Measurements from ENCODE around the gene CRYL1. TPM values are rescaled to one million over a fixed set of nuclear protein-coding genes. Genes with fewer than 3 reads are reported as not detected.

Gene CRYL1
- polyA plus RNA-seq, 1 of the 3 experiments (the other 2 are of a cell fraction) = 34.8 TPM

GRCh38 chr13:20397896-20398295 is 127.8 kb downstream of the CRYL1 start:
- ChIA-PET CTCF (no interaction called here), POLR2A (no interaction called here)
- H3F3A ChIP-seq (replicated peaks; ENCODE audit: insufficient read depth) = peaks cover 8% of the 10 kb centered on the region
- H3K79me2 ChIP-seq (ENCODE audit: insufficient read depth) = no peaks in the 10 kb centered on the region
- H3K9me2 ChIP-seq = no peaks in the 10 kb centered on the region
- TF ChIP-seq GABPA (IDR thresholded peaks at IDR 0.05; ENCODE audit: low read depth) (no peak), FOSL2 (IDR thresholded peaks at IDR 0.05; ENCODE audit: borderline replicate concordance, low read depth) (no peak), NRF1 (IDR thresholded peaks at IDR 0.05; ENCODE audit: low read depth, low read length) (no peak)
- no peak overlapping the region for H3K4me2 ChIP-seq
- H3K9me3 ChIP-seq = no peaks in the 10 kb centered on the region
- H3K4me3 ChIP-seq (ENCODE audit: low read depth in 2 of 2, low read length in 1 of 2) = no peak overlapping the region
- peaks cover 0 to 9% of the 10 kb centered on the region in 2 experiments; a peak in 1 of 4 replicates for H3K4me1 ChIP-seq (ENCODE audit: control insufficient read depth in 1 of 2, insufficient read depth in 2 of 2, low read depth in 1 of 2, low read length in 1 of 2)
- DNase-seq = no peak
- no peaks in the 10 kb centered on the region for H3K27me3 ChIP-seq (ENCODE audit: insufficient read depth)
- no peaks in the 10 kb centered on the region for H3K36me3 ChIP-seq (replicated peaks in 1 of 2; ENCODE audit: control insufficient read depth in 1 of 2, insufficient read depth in 2 of 2, low read length in 1 of 2)
- WGBS (ENCODE audit: low lambda C conversion rate) = no CpG with 5 or more reads among the region's 5 CpGs
- H4K20me1 ChIP-seq (ENCODE audit: insufficient read depth) = no peaks in the 10 kb centered on the region
- H3K9ac ChIP-seq = no peak overlapping the region
- no peak overlapping the region for H3K27ac ChIP-seq (ENCODE audit: low read depth in 2 of 2, low read length in 1 of 2)
- no peak overlapping the region for H2AFZ ChIP-seq (ENCODE audit: low read depth)

DNA sequence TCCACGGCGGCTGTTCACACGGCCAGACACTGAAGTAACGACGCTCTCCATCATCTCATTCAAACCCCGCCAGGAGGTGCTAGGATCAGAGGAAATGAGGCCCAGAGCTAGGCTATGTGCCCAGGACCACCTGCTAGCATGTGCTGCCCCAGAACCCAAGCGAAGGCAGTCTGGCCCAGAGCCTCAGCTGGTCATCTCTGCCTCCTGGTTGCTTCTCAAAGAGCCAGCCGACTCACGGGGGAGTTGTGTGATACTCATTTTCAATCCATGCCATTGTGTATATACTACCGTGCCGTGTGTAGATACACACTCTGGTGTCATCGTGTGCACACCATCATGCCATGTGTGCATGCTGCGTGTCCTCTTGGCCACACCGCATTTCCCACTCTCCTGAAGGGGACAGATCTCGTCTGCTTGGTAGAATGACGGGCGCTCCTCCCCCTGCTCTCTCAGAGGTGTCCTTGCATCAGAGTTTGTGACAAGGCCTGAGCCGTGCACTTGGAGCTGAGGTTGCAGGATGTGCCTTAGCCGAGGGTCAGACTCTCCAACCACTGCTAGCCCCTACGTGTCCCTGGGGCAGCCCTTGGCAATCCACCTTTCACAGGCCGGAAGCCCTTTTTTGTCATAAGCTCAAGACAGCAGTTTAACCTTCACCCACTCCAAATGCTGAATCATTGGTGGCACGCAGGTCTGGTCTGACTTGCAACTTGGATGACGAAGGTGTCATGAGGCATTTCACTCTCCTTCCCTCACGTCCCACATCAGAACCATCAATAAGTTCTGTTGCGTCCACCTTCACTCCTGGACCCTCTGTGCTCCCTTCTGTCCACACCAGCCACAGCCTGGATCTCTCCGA is 130.4 kb downstream of the CRYL1 start:
- Histone ChIP-seq H3K79me2 (ENCODE audit: insufficient read depth) (no peaks in the 10 kb centered on the region), H3F3A (replicated peaks; ENCODE audit: insufficient read depth) (no peaks in the 10 kb centered on the region), H3K9ac (no peak overlapping the region), H3K9me2 (no peaks in the 10 kb centered on the region), H3K4me2 (no peak overlapping the region), H3K9me3 (no peaks in the 10 kb centered on the region), H3K27ac (ENCODE audit: low read depth in 2 of 2, low read length in 1 of 2) (no peak overlapping the region), H3K36me3 (replicated peaks in 1 of 2; ENCODE audit: control insufficient read depth in 1 of 2, insufficient read depth in 2 of 2, low read length in 1 of 2) (no peaks in the 10 kb centered on the region), H3K4me1 (ENCODE audit: control insufficient read depth in 1 of 2, insufficient read depth in 2 of 2, low read depth in 1 of 2, low read length in 1 of 2) (no peaks in the 10 kb centered on the region), H4K20me1 (ENCODE audit: insufficient read depth) (no peaks in the 10 kb centered on the region), H2AFZ (ENCODE audit: low read depth) (no peak overlapping the region), H3K4me3 (ENCODE audit: low read depth in 2 of 2, low read length in 1 of 2) (no peak overlapping the region), H3K27me3 (ENCODE audit: insufficient read depth) (no peaks in the 10 kb centered on the region)
- DNase-seq = no peak
- ChIA-PET CTCF (no interaction called here), POLR2A (no interaction called here)
- 76% methylated on average over 26 of the region's 26 CpGs for WGBS (ENCODE audit: low lambda C conversion rate)
- TF ChIP-seq ELF1 (IDR thresholded peaks at IDR 0.05) (no peak), SIN3A (IDR thresholded peaks at IDR 0.05; ENCODE audit: borderline replicate concordance, low read depth, low read length) (no peak), YY1 (IDR thresholded peaks at IDR 0.05; ENCODE audit: low read depth) (no peak), MEF2A (IDR thresholded peaks at IDR 0.05; ENCODE audit: borderline replicate concordance, low read depth) (no peak), NFIC (IDR thresholded peaks at IDR 0.05; ENCODE audit: borderline replicate concordance) (no peak), USF2 (IDR thresholded peaks at IDR 0.05; ENCODE audit: borderline replicate concordance, low read depth, low read length) (no peak), ZBTB33 (IDR thresholded peaks at IDR 0.05; ENCODE audit: borderline replicate concordance, low read depth) (no peak), MXI1 (IDR thresholded peaks at IDR 0.05; ENCODE audit: low read depth, low read length) (no peak), RFX5 (IDR thresholded peaks at IDR 0.05; ENCODE audit: low read length) (no peak), GABPA (IDR thresholded peaks at IDR 0.05; ENCODE audit: low read depth) (no peak), POLR2AphosphoS5 (IDR thresholded peaks at IDR 0.05; ENCODE audit: low read depth, low read length) (no peak)

Data from SK-N-SH (cell line).